ENCODE data around the gene WWC1. TPM values are rescaled to one million over a fixed set of nuclear protein-coding genes. Genes with fewer than 3 reads are reported as not detected.

Gene WWC1
- total RNA-seq, 1 experiment from 2014 or later: 108 TPM

GRCh38 chr5:168409591-168410458 lies 118.4 kb downstream of the WWC1 start:
- BruUV-seq (replicated peaks): no TSS peak
- Histone ChIP-seq H3K4me1 (0 out of 2 replicates have a peak, but pooled peaks cover 4% of the 10 kb centered on the region), H3K9me3 (no peaks in the 10 kb centered on the region), H3K36me3 (ENCODE audit: control insufficient read depth, insufficient read depth, low read length) (peaks cover 3% of the 10 kb centered on the region), H3K4me3 (ENCODE audit: low read depth, low read length) (no peak overlapping the region), H3K27me3 (replicated peaks; ENCODE audit: control insufficient read depth, insufficient read depth, low read length) (no peaks in the 10 kb centered on the region)
- TF ChIP-seq CTCF (IDR thresholded peaks at IDR 0.05; ENCODE audit: insufficient read depth in 1 of 2, low read depth in 1 of 2, low read length in 1 of 2, severe bottlenecking in 1 of 2, unreplicated experiment in 1 of 2): no peak
- POLR2A ChIA-PET: no interaction called here
- no peak for DNase-seq
- intact Hi-C loops (cut with micrococcal nuclease; ENCODE audit: unreplicated experiment): no loop called here
- peak overlapping the region; percentile 36 for H3K27ac Mint-ChIP-seq (ENCODE audit: unreplicated experiment)
- H3K9me3 Mint-ChIP-seq (ENCODE audit: unreplicated experiment): no peaks in the 10 kb centered on the region
- no peaks in the 10 kb centered on the region for H3K27me3 Mint-ChIP-seq (ENCODE audit: insufficient read depth, unreplicated experiment)
- H3K36me3 Mint-ChIP-seq (ENCODE audit: insufficient read depth, unreplicated experiment): peaks cover 90% of the 10 kb centered on the region
- no peaks in the 10 kb centered on the region for H3K4me1 Mint-ChIP-seq (ENCODE audit: low read depth, unreplicated experiment)
- no peak overlapping the region for H3K4me3 Mint-ChIP-seq (ENCODE audit: unreplicated experiment)
- CTCF ChIA-PET: interaction anchor here (0.5 kb wide), 1 partner anchor 53 kb away, joined by 3 read pairs; no protein-coding TSS in a partner anchor

GRCh38 chr5:168411871-168412270 lies 120.4 kb downstream of the WWC1 start:
- Mint-ChIP-seq H3K27ac (ENCODE audit: unreplicated experiment) (no peak overlapping the region), H3K27me3 (ENCODE audit: insufficient read depth, unreplicated experiment) (no peaks in the 10 kb centered on the region), H3K9me3 (ENCODE audit: unreplicated experiment) (no peaks in the 10 kb centered on the region), H3K4me3 (ENCODE audit: unreplicated experiment) (no peak overlapping the region), H3K36me3 (ENCODE audit: insufficient read depth, unreplicated experiment) (peaks cover 95% of the 10 kb centered on the region), H3K4me1 (ENCODE audit: low read depth, unreplicated experiment) (no peaks in the 10 kb centered on the region)
- no peak for TF ChIP-seq CTCF (IDR thresholded peaks at IDR 0.05; ENCODE audit: insufficient read depth in 1 of 2, low read depth in 1 of 2, low read length in 1 of 2, severe bottlenecking in 1 of 2, unreplicated experiment in 1 of 2)
- no TSS peak for BruUV-seq (replicated peaks)
- H3K4me3 ChIP-seq (ENCODE audit: low read depth, low read length): no peak overlapping the region
- H3K36me3 ChIP-seq (ENCODE audit: control insufficient read depth, insufficient read depth, low read length): peaks cover 3% of the 10 kb centered on the region; the same call in 1 of the 2 replicates
- no peak for DNase-seq
- 0 out of 2 replicates have a peak, but pooled peaks cover 4% of the 10 kb centered on the region for H3K4me1 ChIP-seq
- no peaks in the 10 kb centered on the region for H3K27me3 ChIP-seq (replicated peaks; ENCODE audit: control insufficient read depth, insufficient read depth, low read length)
- ChIA-PET POLR2A (no interaction called here), CTCF (no interaction called here)
- no peaks in the 10 kb centered on the region for H3K9me3 ChIP-seq
- intact Hi-C loops (cut with micrococcal nuclease; ENCODE audit: unreplicated experiment): no loop called here

- CTCF ChIA-PET: no interaction called here
- Histone ChIP-seq H3K9me3 (no peaks in the 10 kb centered on the region), H3K4me1 (0 out of 2 replicates have a peak, but pooled peaks cover 4% of the 10 kb centered on the region), H3K36me3 (ENCODE audit: control insufficient read depth, insufficient read depth, low read length) (peaks cover 3% of the 10 kb centered on the region; the same call in 1 of the 2 replicates), H3K4me3 (ENCODE audit: low read depth, low read length) (no peak overlapping the region), H3K27me3 (replicated peaks; ENCODE audit: control insufficient read depth, insufficient read depth, low read length) (no peaks in the 10 kb centered on the region)
- POLR2A ChIA-PET: no interaction called here
- Mint-ChIP-seq H3K27ac (ENCODE audit: unreplicated experiment) (no peak overlapping the region), H3K27me3 (ENCODE audit: insufficient read depth, unreplicated experiment) (no peaks in the 10 kb centered on the region), H3K9me3 (ENCODE audit: unreplicated experiment) (no peaks in the 10 kb centered on the region), H3K36me3 (ENCODE audit: insufficient read depth, unreplicated experiment) (peaks cover 96% of the 10 kb centered on the region), H3K4me1 (ENCODE audit: low read depth, unreplicated experiment) (no peaks in the 10 kb centered on the region), H3K4me3 (ENCODE audit: unreplicated experiment) (no peak overlapping the region)
- no peak for TF ChIP-seq CTCF (IDR thresholded peaks at IDR 0.05; ENCODE audit: insufficient read depth in 1 of 2, low read depth in 1 of 2, low read length in 1 of 2, severe bottlenecking in 1 of 2, unreplicated experiment in 1 of 2)
- intact Hi-C loops (cut with micrococcal nuclease; ENCODE audit: unreplicated experiment): no loop called here
- no peak for DNase-seq
- BruUV-seq (replicated peaks): no TSS peak
Measured at GRCh38 chr5:168413062-168413461, 121.6 kb downstream of the WWC1 start.

Measured in Caco-2 (cell line).